ENCODE results near the gene FCMR.
A peak's percentile ranks its signal among the peaks of the same experiment; 100 is the strongest.

Gene FCMR

GRCh38 chr1:206898089-206898914 is 23.4 kb downstream of the FCMR start:
- Histone ChIP-seq H2AFZ (ENCODE audit: low read length, unreplicated experiment) (peak overlapping the region; percentile 80), H3K27ac (ENCODE audit: low read depth, low read length) (peak overlapping the region; percentile 73)

GRCh38 chr1:206897175-206897574 is 24.6 kb downstream of the FCMR start, which contains the start of gene IL24:
Gene IL24 (plus strand): TSS chr1:206897443. CDS start chr1:206897833, 390 bp downstream.
- Histone ChIP-seq H3K4me3 (ENCODE audit: low read depth, low read length) (no peak within 1 kb of the TSS), H3K79me2 (ENCODE audit: control insufficient read depth, insufficient read depth, low read length, unreplicated experiment) (no peaks in the 10 kb centered on the region), H3K27me3 (ENCODE audit: insufficient read depth, low read length) (no peaks in the 10 kb centered on the region), H3K36me3 (ENCODE audit: insufficient read depth, low read length) (no peaks in the 10 kb centered on the region), H3K27ac (ENCODE audit: low read depth, low read length) (peak within 1 kb of the TSS; percentile 73), H2AFZ (ENCODE audit: low read length, unreplicated experiment) (peak within 1 kb of the TSS; percentile 80), H3K4me1 (ENCODE audit: control insufficient read depth, insufficient read depth, low read length, unreplicated experiment) (peaks cover 63% of the 10 kb centered on the region)

More at GRCh38 chr1:206898089-206898914, 23.4 kb downstream of the FCMR start:
- no peak overlapping the region for H3K4me3 ChIP-seq (ENCODE audit: low read depth, low read length)
- no peaks in the 10 kb centered on the region for H3K79me2 ChIP-seq (ENCODE audit: control insufficient read depth, insufficient read depth, low read length, unreplicated experiment)
- H3K36me3 ChIP-seq (ENCODE audit: insufficient read depth, low read length), result no peaks in the 10 kb centered on the region
- H3K4me1 ChIP-seq (ENCODE audit: control insufficient read depth, insufficient read depth, low read length, unreplicated experiment), result peaks cover 55% of the 10 kb centered on the region
- no peaks in the 10 kb centered on the region for H3K27me3 ChIP-seq (ENCODE audit: insufficient read depth, low read length)

GRCh38 chr1:206896261-206896660 is 25.5 kb downstream of the FCMR start:
- H3K4me3 ChIP-seq (ENCODE audit: low read depth, low read length), result no peak overlapping the region
- H3K79me2 ChIP-seq (ENCODE audit: control insufficient read depth, insufficient read depth, low read length, unreplicated experiment), result no peaks in the 10 kb centered on the region
- H3K27me3 ChIP-seq (ENCODE audit: insufficient read depth, low read length), result no peaks in the 10 kb centered on the region
- H3K4me1 ChIP-seq (ENCODE audit: control insufficient read depth, insufficient read depth, low read length, unreplicated experiment), result peaks cover 72% of the 10 kb centered on the region
- H2AFZ ChIP-seq (ENCODE audit: low read length, unreplicated experiment), result no peak overlapping the region
- H3K36me3 ChIP-seq (ENCODE audit: insufficient read depth, low read length), result no peaks in the 10 kb centered on the region
- H3K27ac ChIP-seq (ENCODE audit: low read depth, low read length), result peak overlapping the region; percentile 51; the same call in 1 of the 2 replicates

- Histone ChIP-seq H3K27me3 (ENCODE audit: insufficient read depth, low read length) (no peaks in the 10 kb centered on the region), H3K4me1 (ENCODE audit: control insufficient read depth, insufficient read depth, low read length, unreplicated experiment) (peaks cover 76% of the 10 kb centered on the region), H3K36me3 (ENCODE audit: insufficient read depth, low read length) (no peaks in the 10 kb centered on the region), H2AFZ (ENCODE audit: low read length, unreplicated experiment) (no peak overlapping the region), H3K4me3 (ENCODE audit: low read depth, low read length) (no peak overlapping the region), H3K79me2 (ENCODE audit: control insufficient read depth, insufficient read depth, low read length, unreplicated experiment) (no peaks in the 10 kb centered on the region), H3K27ac (ENCODE audit: low read depth, low read length) (peak overlapping the region; percentile 34)
These were observed 25.9 kb downstream of the FCMR start for GRCh38 chr1:206895837-206896242.

- Histone ChIP-seq H3K27me3 (ENCODE audit: insufficient read depth, low read length) (no peaks in the 10 kb centered on the region), H3K36me3 (ENCODE audit: insufficient read depth, low read length) (no peaks in the 10 kb centered on the region), H3K27ac (ENCODE audit: low read depth, low read length) (peak overlapping the region; percentile 34), H3K4me3 (ENCODE audit: low read depth, low read length) (no peak overlapping the region), H3K4me1 (ENCODE audit: control insufficient read depth, insufficient read depth, low read length, unreplicated experiment) (peaks cover 81% of the 10 kb centered on the region), H3K79me2 (ENCODE audit: control insufficient read depth, insufficient read depth, low read length, unreplicated experiment) (no peaks in the 10 kb centered on the region), H2AFZ (ENCODE audit: low read length, unreplicated experiment) (no peak overlapping the region)
These were observed 26.4 kb downstream of the FCMR start for GRCh38 chr1:206895325-206895724.

GRCh38 chr1:206893380-206893779 is 28.4 kb downstream of the FCMR start:
- Histone ChIP-seq H3K4me1 (ENCODE audit: control insufficient read depth, insufficient read depth, low read length, unreplicated experiment) (peaks cover 73% of the 10 kb centered on the region), H3K27me3 (ENCODE audit: insufficient read depth, low read length) (no peaks in the 10 kb centered on the region), H3K27ac (ENCODE audit: low read depth, low read length) (peak overlapping the region; percentile 94), H3K4me3 (ENCODE audit: low read depth, low read length) (no peak overlapping the region), H3K79me2 (ENCODE audit: control insufficient read depth, insufficient read depth, low read length, unreplicated experiment) (no peaks in the 10 kb centered on the region), H2AFZ (ENCODE audit: low read length, unreplicated experiment) (peak overlapping the region; percentile 37), H3K36me3 (ENCODE audit: insufficient read depth, low read length) (no peaks in the 10 kb centered on the region)

- Histone ChIP-seq H3K79me2 (ENCODE audit: control insufficient read depth, insufficient read depth, low read length, unreplicated experiment) (no peaks in the 10 kb centered on the region), H3K27ac (ENCODE audit: low read depth, low read length) (peak overlapping the region; percentile 94), H2AFZ (ENCODE audit: low read length, unreplicated experiment) (no peak overlapping the region), H3K27me3 (ENCODE audit: insufficient read depth, low read length) (no peaks in the 10 kb centered on the region), H3K36me3 (ENCODE audit: insufficient read depth, low read length) (no peaks in the 10 kb centered on the region), H3K4me3 (ENCODE audit: low read depth, low read length) (no peak overlapping the region; the same call in 1 of the 2 replicates), H3K4me1 (ENCODE audit: control insufficient read depth, insufficient read depth, low read length, unreplicated experiment) (peaks cover 73% of the 10 kb centered on the region)
These were observed 29.3 kb downstream of the FCMR start for GRCh38 chr1:206892351-206892984.

GRCh38 chr1:206891412-206891811 is 30.3 kb downstream of the FCMR start:
- Histone ChIP-seq H3K36me3 (ENCODE audit: insufficient read depth, low read length) (no peaks in the 10 kb centered on the region), H3K27me3 (ENCODE audit: insufficient read depth, low read length) (no peaks in the 10 kb centered on the region), H2AFZ (ENCODE audit: low read length, unreplicated experiment) (no peak overlapping the region), H3K79me2 (ENCODE audit: control insufficient read depth, insufficient read depth, low read length, unreplicated experiment) (no peaks in the 10 kb centered on the region), H3K27ac (ENCODE audit: low read depth, low read length) (peak overlapping the region; percentile 94), H3K4me1 (ENCODE audit: control insufficient read depth, insufficient read depth, low read length, unreplicated experiment) (peaks cover 68% of the 10 kb centered on the region), H3K4me3 (ENCODE audit: low read depth, low read length) (no peak overlapping the region)

- H3K4me3 ChIP-seq (ENCODE audit: low read depth, low read length), result peak overlapping the region; percentile 32; the same call in 1 of the 2 replicates
- peak overlapping the region; percentile 94 for H3K27ac ChIP-seq (ENCODE audit: low read depth, low read length)
- H3K79me2 ChIP-seq (ENCODE audit: control insufficient read depth, insufficient read depth, low read length, unreplicated experiment), result no peaks in the 10 kb centered on the region
- H2AFZ ChIP-seq (ENCODE audit: low read length, unreplicated experiment), result no peak overlapping the region
- peaks cover 58% of the 10 kb centered on the region for H3K4me1 ChIP-seq (ENCODE audit: control insufficient read depth, insufficient read depth, low read length, unreplicated experiment)
- no peaks in the 10 kb centered on the region for H3K27me3 ChIP-seq (ENCODE audit: insufficient read depth, low read length)
- no peaks in the 10 kb centered on the region for H3K36me3 ChIP-seq (ENCODE audit: insufficient read depth, low read length)
These were observed 31.3 kb downstream of the FCMR start for GRCh38 chr1:206890125-206891060.

GRCh38 chr1:206887701-206888100 is 34.0 kb downstream of the FCMR start:
- Histone ChIP-seq H3K36me3 (ENCODE audit: insufficient read depth, low read length) (no peaks in the 10 kb centered on the region), H3K79me2 (ENCODE audit: control insufficient read depth, insufficient read depth, low read length, unreplicated experiment) (no peaks in the 10 kb centered on the region), H3K4me1 (ENCODE audit: control insufficient read depth, insufficient read depth, low read length, unreplicated experiment) (peaks cover 43% of the 10 kb centered on the region), H3K4me3 (ENCODE audit: low read depth, low read length) (no peak overlapping the region), H2AFZ (ENCODE audit: low read length, unreplicated experiment) (no peak overlapping the region), H3K27ac (ENCODE audit: low read depth, low read length) (no peak overlapping the region), H3K27me3 (ENCODE audit: insufficient read depth, low read length) (no peaks in the 10 kb centered on the region)
